HCT116 (cell line): ENCODE data around the gene PRIMA1. TPM values are rescaled to one million over a fixed set of nuclear protein-coding genes. Genes with fewer than 3 reads are reported as not detected.

Experiments used
- ATAC-seq: fragments of 200-7000 bp; cut with Tn5 transposase; 2 replicates; pipeline ENCODE4 v1.9.1; 2020; ENCODE audit warnings: mild to moderate bottlenecking, moderate library complexity
- BruUV-seq: library from RNA; stranded (reverse); fragments of 400-500 nt; replicated peaks from 2 replicates; lab custom pipeline; 2021; lab: Mats Ljungman, UMichigan
- CTCF ChIA-PET: fragments of 300-600 bp; sonication (Branson Sonifier 250); formaldehyde crosslinking; loops from one replicate; lab custom pipeline; 2021; ENCODE audit warnings: antibody characterized with exemption; lab: Charles Lee
- POLR2A ChIA-PET: fragments of 300-600, 350-600 bp; sonication (Branson Sonifier 250); formaldehyde crosslinking; loops from one replicate; lab custom pipeline; 2021; ENCODE audit warnings: antibody characterized with exemption; lab: Charles Lee
- RAD21 ChIA-PET, 2 experiments: fragments of 300-600 bp; sonication (Branson Sonifier 250); formaldehyde crosslinking; loops; one replicate each; lab custom pipeline; 2023; ENCODE audit warnings: low total read pairs in 2 of 2; ENCODE audit not compliant: uncharacterized antibody in 2 of 2, unreplicated experiment in 2 of 2, low non-redundant PET in 1 of 2; lab: Charles Lee
- DNase-seq: peaks from one replicate; pipeline ENCODE4 v3.0.0-alpha.2; 2010; ENCODE audit warnings: low read depth, low spot score
- H2AFZ ChIP-seq: fragments of 200-600 bp; shearing (Covaris generic), sonication (generic); 2 replicates; pipeline ENCODE4 v1.6.1; 2017; ENCODE audit warnings: low read depth, mixed run types, mixed read lengths, antibody characterized with exemption, low read length; ENCODE audit not compliant: poor library complexity, severe bottlenecking
- H3K27ac ChIP-seq: 2 replicates; pipeline ENCODE4 v1.5.1; 2012; ENCODE audit warnings: low read depth, low read length
- H3K27me3 ChIP-seq: fragments of 200-600 bp; sonication (generic); 2 replicates; pipeline ENCODE4 v1.6.1; 2016; ENCODE audit warnings: mixed run types, low read length, mixed read lengths; ENCODE audit not compliant: insufficient read depth
- H3K36me3 ChIP-seq, 2 experiments: fragments of 200-500 bp in 1 of 2; fragments of 200-600 bp in 1 of 2; sonication (Bioruptor generic) in 1 of 2; sonication (generic) in 1 of 2; 2 replicates each; pipeline versions ENCODE4 v1.5.1 to v1.6.1; 2014 to 2016; ENCODE audit warnings: low read length in 2 of 2, inconsistent platforms in 1 of 2, mixed read lengths in 1 of 2, mixed run types in 1 of 2; ENCODE audit not compliant: insufficient read depth in 2 of 2, control insufficient read depth in 1 of 2
- H3K4me1 ChIP-seq, 2 experiments: fragments of 200-600 bp in 1 of 2; sonication (generic) in 1 of 2; 2 replicates each; pipeline versions ENCODE4 v1.5.1 to v1.6.1; 2012 to 2017; ENCODE audit warnings: low read length in 2 of 2, inconsistent platforms in 1 of 2, mild to moderate bottlenecking in 1 of 2, mixed read lengths in 1 of 2, mixed run types in 1 of 2, moderate library complexity in 1 of 2; ENCODE audit not compliant: insufficient read depth in 2 of 2, control insufficient read depth in 1 of 2
- H3K4me2 ChIP-seq: fragments of 200-600 bp; sonication (generic); 2 replicates; pipeline ENCODE4 v1.6.1; 2017; ENCODE audit warnings: mixed run types, low read length, mixed read lengths
- H3K4me3 ChIP-seq, 2 experiments: fragments of 200-600 bp in 1 of 2; sonication (generic) in 1 of 2; replicated peaks in 1 of 2; 2 replicates each; pipeline ENCODE4 v1.5.1; 2011 to 2016; ENCODE audit warnings: low read length in 2 of 2, control low read depth in 1 of 2, low read depth in 1 of 2, mild to moderate bottlenecking in 1 of 2, mixed read lengths in 1 of 2, mixed run types in 1 of 2
- H3K79me2 ChIP-seq: fragments of 200-600 bp; sonication (generic); 2 replicates; pipeline ENCODE4 v1.6.1; 2017; ENCODE audit warnings: mild to moderate bottlenecking, mixed run types, low read length, moderate library complexity, mixed read lengths; ENCODE audit not compliant: insufficient read depth
- H3K9ac ChIP-seq: fragments of 200-600 bp; sonication (generic); 2 replicates; pipeline ENCODE4 v1.6.1; 2016; ENCODE audit warnings: low read length, mixed read lengths
- H3K9me2 ChIP-seq: fragments of 200-600 bp; sonication (generic), shearing (Covaris generic); 2 replicates; pipeline ENCODE4 v1.6.1; 2017; ENCODE audit warnings: mixed run types, mild to moderate bottlenecking, moderate library complexity; ENCODE audit not compliant: insufficient read depth
- H3K9me3 ChIP-seq, 2 experiments: fragments of 200-500 bp in 1 of 2; fragments of 200-600 bp in 1 of 2; sonication (Bioruptor generic) in 1 of 2; sonication (generic) in 1 of 2; 2 replicates each; pipeline ENCODE4 v1.6.1; 2014 to 2017; ENCODE audit warnings: low read length in 2 of 2, mixed read lengths in 2 of 2, inconsistent platforms in 1 of 2, low read depth in 1 of 2, mild to moderate bottlenecking in 1 of 2, mixed run types in 1 of 2, moderate library complexity in 1 of 2; ENCODE audit not compliant: control insufficient read depth in 1 of 2, insufficient read depth in 1 of 2
- H4K20me1 ChIP-seq: fragments of 200-600 bp; sonication (generic), shearing (Covaris generic); 2 replicates; pipeline ENCODE4 v1.6.1; 2017; ENCODE audit warnings: mixed run types, mild to moderate bottlenecking, moderate library complexity; ENCODE audit not compliant: insufficient read depth
- EZH2phosphoT487 ChIP-seq: fragments of 200-600 bp; IDR thresholded peaks from 2 replicates; pipeline ENCODE4 v1.6.1; 2018; ENCODE audit warnings: antibody characterized with exemption, borderline replicate concordance
- FOSL1 ChIP-seq: IDR thresholded peaks from 2 replicates; pipeline ENCODE4 v1.6.1; 2012; ENCODE audit warnings: low read depth
- POLR2AphosphoS5 ChIP-seq: IDR thresholded peaks from 2 replicates; pipeline ENCODE4 v1.6.1; 2011; ENCODE audit warnings: mild to moderate bottlenecking, low read depth, low read length, moderate library complexity
- REST ChIP-seq: IDR thresholded peaks from 2 replicates; pipeline ENCODE4 v1.6.1; 2012; ENCODE audit warnings: low read depth
- SRF ChIP-seq: IDR thresholded peaks from 2 replicates; pipeline ENCODE4 v1.6.1; 2012; ENCODE audit warnings: low read depth
- YY1 ChIP-seq: IDR thresholded peaks from 2 replicates; pipeline ENCODE4 v1.6.1; 2011; ENCODE audit warnings: low read length, low read depth, moderate library complexity, mild to moderate bottlenecking; ENCODE audit not compliant: insufficient replicate concordance; ENCODE audit errors: extremely low read depth
- ZBTB33 ChIP-seq: IDR thresholded peaks from 2 replicates; pipeline ENCODE4 v1.6.1; 2011; ENCODE audit warnings: mild to moderate bottlenecking, low read length, moderate library complexity; ENCODE audit not compliant: insufficient replicate concordance; ENCODE audit errors: extremely low read depth
- intact Hi-C: fragments of 100-400 bp; cut with micrococcal nuclease; formaldehyde crosslinking; loops from 2 replicates; pipeline ENCODE4 v1.10.0; 2022
- total RNA-seq: library from RNA; stranded (reverse); gene quantifications from one replicate; pipeline ENCODE4 v1.2.1, GENCODE V29; 2021; ENCODE audit not compliant: unreplicated experiment

The PRIMA1 gene
- total RNA-seq, 1 experiment from 2014 or later: 1.5 TPM

- Histone ChIP-seq H3K4me2 (no peak overlapping the region), H3K27ac (no peak overlapping the region), H4K20me1 (no peaks in the 10 kb centered on the region), H3K4me3 (no peak overlapping the region), H3K36me3 (no peaks in the 10 kb centered on the region), H3K9ac (no peak overlapping the region), H2AFZ (no peak overlapping the region), H3K9me3 (no peaks in the 10 kb centered on the region)
- no TSS peak for BruUV-seq
- CTCF ChIA-PET: no interaction called here
- RAD21 ChIA-PET: no interaction called here
- DNase-seq: no peak
- POLR2A ChIA-PET: no interaction called here
- intact Hi-C loops: no loop called here
- no peak for ATAC-seq
- TF ChIP-seq SRF: no peak
- TF ChIP-seq ZBTB33: no peak
- TF ChIP-seq EZH2phosphoT487: no peak
- no peak for TF ChIP-seq POLR2AphosphoS5
- no peak for TF ChIP-seq FOSL1
- no peak for TF ChIP-seq REST
- TF ChIP-seq YY1: no peak
- TF ChIP-seq, all 23 proteins: peak for 0
- Histone ChIP-seq H3K79me2 (no peaks in the 10 kb centered on the region), H3K4me1 (peaks cover 0 to 4% of the 10 kb centered on the region in 2 experiments; a peak in 1 of 4 replicates), H3K27me3 (no peaks in the 10 kb centered on the region), H3K9me2 (no peaks in the 10 kb centered on the region)
Observed at GRCh38 chr14:93712079-93712837, 76.0 kb downstream of the PRIMA1 start.
